Measurements from ENCODE around the gene BIN1. TPM values are rescaled to one million over a fixed set of nuclear protein-coding genes. Genes with fewer than 3 reads are reported as not detected.

Gene BIN1
- total RNA-seq, 4 donors from 2014 or later, result 41.5 to 112 (median 57.8) TPM

DNA sequence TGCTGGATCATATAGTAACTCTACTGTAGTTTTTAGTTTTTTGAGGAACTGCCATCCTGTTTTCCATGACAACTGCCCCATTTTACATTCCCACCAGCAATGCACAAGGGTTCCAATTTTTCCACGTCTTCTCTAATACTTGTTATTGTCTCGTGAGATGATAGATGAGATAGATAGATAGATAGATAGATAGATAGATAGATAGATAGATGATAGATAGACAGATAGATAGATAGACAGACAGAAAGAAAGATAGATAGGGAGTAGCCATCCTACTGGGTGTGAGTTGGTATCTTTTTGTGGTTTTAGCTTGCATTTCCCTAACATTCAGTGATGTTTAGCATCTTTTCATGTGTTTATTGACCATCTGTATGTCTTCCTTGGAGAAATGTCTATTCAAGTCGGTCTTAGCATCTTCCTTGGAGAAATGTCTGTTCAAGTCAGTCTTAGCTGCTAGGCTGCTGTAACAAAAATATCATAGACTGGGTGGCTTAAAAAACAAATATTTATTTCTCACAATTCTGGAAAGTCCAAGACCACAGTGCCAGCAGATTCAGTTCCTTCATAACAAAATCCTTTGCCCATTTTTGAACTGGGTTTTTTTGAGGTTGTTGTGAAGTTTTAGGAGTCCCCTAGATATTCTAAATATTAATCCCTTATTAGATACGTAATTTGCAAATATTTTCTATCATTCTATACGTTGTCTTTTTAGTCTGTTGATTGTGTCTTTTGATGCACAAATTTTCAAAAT, 98.5 kb downstream of the BIN1 start:
- H3K27me3 ChIP-seq, result no peaks in the 10 kb centered on the region
- no peak overlapping the region for H3K4me3 ChIP-seq
- H3K27ac ChIP-seq, result no peak overlapping the region
- H3K9me3 ChIP-seq, result no peaks in the 10 kb centered on the region
- no peaks in the 10 kb centered on the region for H3K36me3 ChIP-seq
- no peaks in the 10 kb centered on the region for H3K4me1 ChIP-seq
- intact Hi-C loops (cut with DNase I; ENCODE audit: low total_unique reads), result no loop called here
- no peak for TF ChIP-seq POLR2A (IDR thresholded peaks at IDR 0.05)
- TF ChIP-seq, protein P1, sequence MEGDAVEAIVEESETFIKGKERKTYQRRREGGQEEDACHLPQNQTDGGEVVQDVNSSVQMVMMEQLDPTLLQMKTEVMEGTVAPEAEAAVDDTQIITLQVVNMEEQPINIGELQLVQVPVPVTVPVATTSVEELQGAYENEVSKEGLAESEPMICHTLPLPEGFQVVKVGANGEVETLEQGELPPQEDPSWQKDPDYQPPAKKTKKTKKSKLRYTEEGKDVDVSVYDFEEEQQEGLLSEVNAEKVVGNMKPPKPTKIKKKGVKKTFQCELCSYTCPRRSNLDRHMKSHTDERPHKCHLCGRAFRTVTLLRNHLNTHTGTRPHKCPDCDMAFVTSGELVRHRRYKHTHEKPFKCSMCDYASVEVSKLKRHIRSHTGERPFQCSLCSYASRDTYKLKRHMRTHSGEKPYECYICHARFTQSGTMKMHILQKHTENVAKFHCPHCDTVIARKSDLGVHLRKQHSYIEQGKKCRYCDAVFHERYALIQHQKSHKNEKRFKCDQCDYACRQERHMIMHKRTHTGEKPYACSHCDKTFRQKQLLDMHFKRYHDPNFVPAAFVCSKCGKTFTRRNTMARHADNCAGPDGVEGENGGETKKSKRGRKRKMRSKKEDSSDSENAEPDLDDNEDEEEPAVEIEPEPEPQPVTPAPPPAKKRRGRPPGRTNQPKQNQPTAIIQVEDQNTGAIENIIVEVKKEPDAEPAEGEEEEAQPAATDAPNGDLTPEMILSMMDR (IDR thresholded peaks at IDR 0.05), result no peak
- DNase-seq, result no peak

DNA sequence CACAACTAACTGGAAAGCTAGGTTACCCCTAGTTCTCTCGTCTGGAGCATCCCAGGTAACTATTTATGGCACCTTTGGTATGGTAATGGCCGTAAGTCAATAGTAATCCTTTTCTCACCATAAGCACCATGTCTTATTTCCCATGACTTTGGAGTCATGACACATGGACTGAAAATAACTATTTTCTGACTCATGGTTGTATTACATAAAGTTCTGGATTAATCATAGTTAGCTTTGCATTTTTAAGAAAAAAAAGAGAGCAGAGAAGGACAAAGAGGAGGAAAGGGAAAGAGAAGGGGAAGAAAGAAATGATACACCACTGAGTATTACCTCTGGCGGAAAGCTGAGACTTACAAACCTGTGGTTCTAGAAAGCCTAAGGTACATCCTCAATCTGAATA, 99.3 kb downstream of the BIN1 start:
- no peaks in the 10 kb centered on the region for H3K36me3 ChIP-seq
- intact Hi-C loops (cut with DNase I; ENCODE audit: low total_unique reads), result no loop called here
- no peak overlapping the region for H3K4me3 ChIP-seq
- TF ChIP-seq, protein P1 (IDR thresholded peaks at IDR 0.05), result no peak
- TF ChIP-seq POLR2A (IDR thresholded peaks at IDR 0.05), result no peak
- H3K27me3 ChIP-seq, result no peaks in the 10 kb centered on the region
- H3K9me3 ChIP-seq, result no peaks in the 10 kb centered on the region
- no peaks in the 10 kb centered on the region for H3K4me1 ChIP-seq
- H3K27ac ChIP-seq, result no peak overlapping the region
- no peak for DNase-seq

DNA sequence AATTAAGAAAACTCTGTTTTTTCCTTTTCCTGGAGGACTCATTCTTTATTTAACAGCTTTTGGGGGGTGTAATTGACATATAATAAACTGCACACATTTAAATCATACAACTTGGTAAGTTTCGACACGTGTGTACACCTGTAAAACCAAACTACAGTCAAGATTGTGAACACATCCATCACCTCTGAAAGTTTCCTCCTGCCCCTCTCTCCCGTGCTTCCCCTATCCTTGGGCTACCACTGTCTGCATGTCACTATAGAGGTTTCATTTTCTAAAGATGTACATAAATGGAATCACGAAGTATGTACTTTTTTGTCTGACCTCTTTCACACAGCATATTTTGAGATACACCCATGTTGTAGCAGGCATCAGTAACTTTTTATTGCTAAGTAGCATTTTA, 100.0 kb downstream of the BIN1 start:
- H3K9me3 ChIP-seq, result no peaks in the 10 kb centered on the region
- TF ChIP-seq, protein P1 (IDR thresholded peaks at IDR 0.05), result no peak
- no peak for TF ChIP-seq POLR2A (IDR thresholded peaks at IDR 0.05)
- no peaks in the 10 kb centered on the region for H3K4me1 ChIP-seq
- H3K27me3 ChIP-seq, result no peaks in the 10 kb centered on the region
- no peak for DNase-seq
- intact Hi-C loops (cut with DNase I; ENCODE audit: low total_unique reads), result no loop called here
- H3K36me3 ChIP-seq, result no peaks in the 10 kb centered on the region
- H3K27ac ChIP-seq, result no peak overlapping the region
- no peak overlapping the region for H3K4me3 ChIP-seq

DNA sequence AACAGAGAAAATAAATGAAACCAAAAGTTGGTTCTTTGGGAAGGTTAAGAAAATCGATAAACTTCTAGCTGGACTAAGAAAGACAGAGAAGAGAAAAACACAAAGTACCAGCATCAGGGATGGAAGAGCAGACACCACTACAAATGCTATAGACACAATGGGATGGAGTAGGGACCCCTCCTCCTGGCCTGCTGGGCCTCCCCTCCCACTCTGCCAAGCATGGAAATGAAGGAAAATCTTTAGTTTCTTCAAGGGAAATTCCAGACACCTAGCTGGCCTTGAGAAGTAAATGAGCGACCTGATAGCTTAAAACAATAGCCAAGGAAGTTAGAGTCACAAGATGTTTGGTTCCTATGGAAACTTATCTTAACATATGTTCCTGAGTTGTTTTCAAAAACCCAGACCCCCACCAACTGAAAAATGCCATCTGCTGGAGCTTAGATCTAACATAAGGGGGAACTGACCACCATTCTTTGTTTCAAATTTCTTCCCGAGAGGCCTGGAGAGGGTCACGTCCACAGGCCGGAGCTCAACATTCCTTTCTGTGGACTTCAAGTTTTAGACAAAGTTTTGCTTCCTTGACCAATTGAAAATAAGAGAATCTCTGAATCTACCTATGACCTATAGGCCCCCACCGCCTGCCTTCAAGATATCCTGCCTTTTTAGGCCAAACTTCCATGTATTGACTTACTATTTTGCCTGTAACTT, 101.9 kb downstream of the BIN1 start:
- H3K4me3 ChIP-seq, result no peak overlapping the region
- no peaks in the 10 kb centered on the region for H3K9me3 ChIP-seq
- H3K4me1 ChIP-seq, result no peaks in the 10 kb centered on the region
- no peaks in the 10 kb centered on the region for H3K36me3 ChIP-seq
- no peaks in the 10 kb centered on the region for H3K27me3 ChIP-seq
- DNase-seq, result no peak
- no peak for TF ChIP-seq POLR2A (IDR thresholded peaks at IDR 0.05)
- TF ChIP-seq, protein P1 (IDR thresholded peaks at IDR 0.05), result no peak
- intact Hi-C loops (cut with DNase I; ENCODE audit: low total_unique reads), result no loop called here
- H3K27ac ChIP-seq, result no peak overlapping the region

DNA sequence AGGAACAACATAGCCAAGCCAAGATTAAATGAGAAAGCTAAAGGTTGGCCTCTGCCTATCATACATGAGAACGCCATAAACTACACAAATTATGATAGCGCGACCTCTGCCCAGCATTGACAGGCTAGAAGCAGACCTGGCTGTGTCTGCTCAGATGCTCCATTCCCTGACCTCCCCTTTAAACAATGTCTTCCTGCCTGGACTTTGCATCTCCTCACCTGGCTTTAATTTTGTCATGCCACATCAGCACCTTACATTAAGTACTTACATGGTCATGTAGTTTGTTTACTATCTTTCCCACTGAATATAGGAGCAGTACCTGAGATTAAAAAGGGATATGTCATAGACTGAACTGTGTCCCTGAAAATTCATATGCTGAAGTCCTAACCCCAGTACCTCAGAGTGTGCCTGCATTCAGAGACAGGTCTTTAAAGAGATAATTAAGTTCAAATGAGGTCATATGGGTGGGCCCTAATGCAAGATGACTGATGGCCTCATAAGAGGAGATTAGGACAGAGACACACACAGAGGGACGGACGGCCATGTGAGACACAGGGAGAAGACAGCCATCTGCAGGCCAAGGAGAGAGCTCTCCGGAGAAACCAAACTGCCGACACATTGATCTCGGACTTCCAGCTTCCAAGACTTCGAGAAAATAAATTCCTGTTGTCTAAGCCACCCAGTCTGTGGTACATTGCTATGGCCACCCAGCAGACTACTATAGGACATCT, 103.7 kb downstream of the BIN1 start:
- TF ChIP-seq, protein P1 (IDR thresholded peaks at IDR 0.05), result no peak
- no peak for TF ChIP-seq POLR2A (IDR thresholded peaks at IDR 0.05)
- Histone ChIP-seq H3K36me3 (no peaks in the 10 kb centered on the region), H3K4me3 (no peak overlapping the region), H3K9me3 (no peaks in the 10 kb centered on the region), H3K27ac (no peak overlapping the region), H3K4me1 (no peaks in the 10 kb centered on the region), H3K27me3 (no peaks in the 10 kb centered on the region)
- DNase-seq, result no peak
- intact Hi-C loops (cut with DNase I; ENCODE audit: low total_unique reads), result no loop called here
